Esophagus mucosa (tissue), 1 donor: Measurements from ENCODE around the gene NAB1. TPM values are rescaled to one million over a fixed set of nuclear protein-coding genes. Genes with fewer than 3 reads are reported as not detected.
"Not testable (repeated sequence)": the region's sequence is repeated elsewhere in the genome, so short reads cannot be mapped to it uniquely, and the experiment has no call there.

Source experiments
- ATAC-seq: fragments of 200-7000 bp; cut with Tn5 transposase; one replicate; pipeline ENCODE4 v1.9.1; 2020
- total RNA-seq: library from RNA; stranded (reverse); gene quantifications from one replicate; pipeline ENCODE4 v1.2.4, GENCODE V29; 2023
- donor health status: DM: yes; HTN: yes; CAD: no.

NAB1 gene
- total RNA-seq, 1 donor from 2014 or later: 45.2 TPM

- ATAC-seq: no peak
These were observed 26.2 kb downstream of the NAB1 start for GRCh38 chr2:190674966-190675650.

- ATAC-seq: no peak
These were observed 28.4 kb downstream of the NAB1 start for GRCh38 chr2:190677255-190677654.

GRCh38 chr2:190678444-190679162 lies 29.7 kb downstream of the NAB1 start:
- ATAC-seq: no peak

- ATAC-seq: no peak
These were observed 30.5 kb downstream of the NAB1 start for GRCh38 chr2:190679391-190679790.

GRCh38 chr2:190679813-190680591 lies 31.1 kb downstream of the NAB1 start:
- peak; percentile 98 for ATAC-seq

- no peak for ATAC-seq
These were observed 33.3 kb downstream of the NAB1 start for GRCh38 chr2:190682168-190682567.

GRCh38 chr2:190683802-190684201 lies 34.9 kb downstream of the NAB1 start:
- ATAC-seq: no peak

- no peak for ATAC-seq
These were observed 36.0 kb downstream of the NAB1 start for GRCh38 chr2:190684931-190685330.

- no peak for ATAC-seq
These were observed 36.5 kb downstream of the NAB1 start for GRCh38 chr2:190685333-190685732.

GRCh38 chr2:190693533-190694232 lies 44.8 kb downstream of the NAB1 start:
- no peak for ATAC-seq

- no peak for ATAC-seq
These were observed 45.6 kb downstream of the NAB1 start for GRCh38 chr2:190694479-190694878.

GRCh38 chr2:190695739-190696138 lies 46.9 kb downstream of the NAB1 start:
- ATAC-seq: peak; percentile 58

GRCh38 chr2:190696792-190697398 lies 48.0 kb downstream of the NAB1 start:
- peak; percentile 14 for ATAC-seq

GRCh38 chr2:190697421-190697820 lies 48.5 kb downstream of the NAB1 start:
- no peak for ATAC-seq

- ATAC-seq: no peak
These were observed 50.0 kb downstream of the NAB1 start for GRCh38 chr2:190698895-190699294.

- no peak for ATAC-seq
These were observed 52.7 kb downstream of the NAB1 start for GRCh38 chr2:190701586-190701985.

- ATAC-seq: no peak
These were observed 56.4 kb downstream of the NAB1 start for GRCh38 chr2:190705280-190705679.

GRCh38 chr2:190707726-190708125 lies 58.8 kb downstream of the NAB1 start:
- ATAC-seq: no peak

- not testable (repeated sequence) for ATAC-seq
These were observed 59.8 kb downstream of the NAB1 start for GRCh38 chr2:190708650-190709049.

GRCh38 chr2:190711069-190711468 lies 62.2 kb downstream of the NAB1 start:
- no peak for ATAC-seq

- ATAC-seq: no peak
These were observed 64.6 kb downstream of the NAB1 start for GRCh38 chr2:190713471-190713870.

- ATAC-seq: no peak
These were observed 66.1 kb downstream of the NAB1 start for GRCh38 chr2:190714958-190715357.
